Duodenal mucosa (tissue), 2 donors: Measurements from ENCODE around the gene SEC14L1.
"Not testable (repeated sequence)": the region's sequence is repeated elsewhere in the genome, so short reads cannot be mapped to it uniquely, and the experiment has no call there.

ENCODE experiments used
- H3K27ac ChIP-seq: one replicate; pipeline ENCODE4 v1.7.0; 2013; ENCODE audit warnings: low read depth, low read length
- H3K27me3 ChIP-seq, 2 donors: one replicate each; pipeline ENCODE4 v1.7.0; 2013; ENCODE audit warnings: low read length in 2 of 2, control low read depth in 1 of 2; ENCODE audit not compliant: insufficient read depth in 2 of 2, control insufficient read depth in 1 of 2
- H3K36me3 ChIP-seq, 2 donors: one replicate each; pipeline ENCODE4 v1.7.0; 2013; ENCODE audit warnings: low read length in 2 of 2, control low read depth in 1 of 2; ENCODE audit not compliant: insufficient read depth in 2 of 2, control insufficient read depth in 1 of 2
- H3K4me1 ChIP-seq, 2 donors: one replicate each; pipeline ENCODE4 v1.7.0; 2013; ENCODE audit warnings: low read length in 2 of 2, control low read depth in 1 of 2; ENCODE audit not compliant: insufficient read depth in 2 of 2, control insufficient read depth in 1 of 2
- H3K4me3 ChIP-seq, 2 donors: one replicate each; pipeline ENCODE4 v1.7.0; 2013; ENCODE audit warnings: low read length in 2 of 2, low read depth in 1 of 2
- H3K9ac ChIP-seq, 2 donors: one replicate each; pipeline ENCODE4 v1.7.0; 2013; ENCODE audit warnings: low read length in 2 of 2, low read depth in 1 of 2
- H3K9me3 ChIP-seq, 2 donors: one replicate each; pipeline ENCODE4 v1.7.0; 2013; ENCODE audit warnings: low read length in 2 of 2, control low read depth in 1 of 2; ENCODE audit not compliant: control insufficient read depth in 1 of 2

Gene SEC14L1

GRCh38 chr17:77128896-77129567, 11.7 kb upstream of the SEC14L1 start:
- H3K4me3 ChIP-seq, result no peak overlapping the region
- H3K27me3 ChIP-seq, result no peaks in the 10 kb centered on the region
- no peaks in the 10 kb centered on the region for H3K9me3 ChIP-seq
- H3K27ac ChIP-seq, result peak overlapping the region; percentile 7
- H3K4me1 ChIP-seq, result peaks cover 12 to 21% of the 10 kb centered on the region in 2 donors
- peak overlapping the region in 1 of 2 donors; percentile 25 for H3K9ac ChIP-seq
- H3K36me3 ChIP-seq, result no peaks in the 10 kb centered on the region

GRCh38 chr17:77129568-77130301, 11.0 kb upstream of the SEC14L1 start:
- Histone ChIP-seq H3K4me1 (peaks cover 6 to 14% of the 10 kb centered on the region in 2 donors), H3K9ac (peak overlapping the region in 1 of 2 donors; percentile 25), H3K9me3 (no peaks in the 10 kb centered on the region), H3K36me3 (no peaks in the 10 kb centered on the region), H3K4me3 (no peak overlapping the region), H3K27me3 (no peaks in the 10 kb centered on the region), H3K27ac (peak overlapping the region; percentile 7)

- Histone ChIP-seq H3K9ac (no peak overlapping the region), H3K9me3 (no peaks in the 10 kb centered on the region), H3K4me3 (no peak overlapping the region), H3K27ac (no peak overlapping the region), H3K27me3 (no peaks in the 10 kb centered on the region), H3K36me3 (no peaks in the 10 kb centered on the region), H3K4me1 (peaks cover 6 to 14% of the 10 kb centered on the region in 2 donors)
Measured at GRCh38 chr17:77130525-77130924, 10.2 kb upstream of the SEC14L1 start.

- H3K27me3 ChIP-seq, result no peaks in the 10 kb centered on the region
- H3K9me3 ChIP-seq, result no peaks in the 10 kb centered on the region
- H3K4me3 ChIP-seq, result no peak overlapping the region
- no peaks in the 10 kb centered on the region for H3K36me3 ChIP-seq
- no peak overlapping the region for H3K9ac ChIP-seq
- peaks cover 0 to 6% of the 10 kb centered on the region in 2 donors for H3K4me1 ChIP-seq
- H3K27ac ChIP-seq, result no peak overlapping the region
Measured at GRCh38 chr17:77131904-77132303, 8.9 kb upstream of the SEC14L1 start.

GRCh38 chr17:77132411-77133086, 8.2 kb upstream of the SEC14L1 start:
- Histone ChIP-seq H3K27ac (no peak overlapping the region), H3K9ac (no peak overlapping the region), H3K4me1 (peaks cover 0 to 6% of the 10 kb centered on the region in 2 donors), H3K27me3 (no peaks in the 10 kb centered on the region), H3K4me3 (no peak overlapping the region), H3K9me3 (peaks cover 0 to 3% of the 10 kb centered on the region in 2 donors), H3K36me3 (no peaks in the 10 kb centered on the region)

- Histone ChIP-seq H3K27ac (no peak overlapping the region), H3K9me3 (peaks cover 0 to 5% of the 10 kb centered on the region in 2 donors), H3K9ac (no peak overlapping the region), H3K4me1 (peaks cover 0 to 6% of the 10 kb centered on the region in 2 donors), H3K27me3 (no peaks in the 10 kb centered on the region), H3K36me3 (no peaks in the 10 kb centered on the region), H3K4me3 (no peak overlapping the region)
Measured at GRCh38 chr17:77133087-77133638, 7.6 kb upstream of the SEC14L1 start.

GRCh38 chr17:77136420-77136767, 4.4 kb upstream of the SEC14L1 start:
- Histone ChIP-seq H3K27me3 (no peaks in the 10 kb centered on the region), H3K9me3 (peaks cover 0 to 5% of the 10 kb centered on the region in 2 donors), H3K36me3 (no peaks in the 10 kb centered on the region), H3K9ac (no peak overlapping the region), H3K4me3 (no peak overlapping the region), H3K4me1 (peaks cover 6 to 7% of the 10 kb centered on the region in 2 donors), H3K27ac (no peak overlapping the region)

- Histone ChIP-seq H3K36me3 (no peaks in the 10 kb centered on the region), H3K4me1 (peaks cover 7 to 13% of the 10 kb centered on the region in 2 donors), H3K9ac (no peak overlapping the region), H3K9me3 (peaks cover 0 to 5% of the 10 kb centered on the region in 2 donors), H3K27me3 (no peaks in the 10 kb centered on the region), H3K4me3 (no peak overlapping the region), H3K27ac (no peak overlapping the region)
Measured at GRCh38 chr17:77137111-77137510, 3.7 kb upstream of the SEC14L1 start.

- H3K9ac ChIP-seq, H3K36me3 ChIP-seq, H3K27me3 ChIP-seq, H3K4me3 ChIP-seq, H3K9me3 ChIP-seq, H3K27ac ChIP-seq: not testable (repeated sequence)
- peaks cover 7 to 14% of the 10 kb centered on the region in 2 donors for H3K4me1 ChIP-seq
Measured at GRCh38 chr17:77137886-77138285, 2.9 kb upstream of the SEC14L1 start.
